GM21381 (cell line): ENCODE data around the gene MRGPRX3.
"Not testable (repeated sequence)": the region's sequence is repeated elsewhere in the genome, so short reads cannot be mapped to it uniquely, and the experiment has no call there.

ENCODE experiments used
- ATAC-seq: cut with Tn5 transposase; IDR thresholded peaks from one replicate; pipeline ENCODE4 v1.9.1; 2021; ENCODE audit warnings: mild to moderate bottlenecking, moderate library complexity; ENCODE audit not compliant: unreplicated experiment

Gene MRGPRX3

DNA sequence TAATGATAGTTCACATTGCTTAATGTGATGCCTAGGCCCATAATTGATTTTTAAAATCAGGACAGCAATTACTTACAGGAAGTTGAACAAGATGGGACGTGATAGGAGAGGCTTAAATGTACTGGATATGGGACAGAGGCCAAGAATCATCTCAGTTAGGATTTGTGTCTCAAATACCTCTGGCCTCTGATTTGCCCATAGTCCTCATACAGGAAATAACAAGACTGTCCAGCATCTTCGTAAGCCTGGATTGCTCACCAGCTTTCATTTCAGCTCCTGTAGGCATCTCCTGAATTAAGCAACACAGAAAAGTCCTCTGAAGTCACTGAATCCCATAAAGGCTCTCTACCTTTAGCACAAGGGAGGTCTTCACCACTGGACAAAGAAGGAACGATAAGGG, at the start of gene MRGPRX3:
Gene MRGPRX3 (plus strand): TSS at position 231 of the 400 bp plus-strand sequence. CDS start 4,632 bp downstream, outside the sequence.
- ATAC-seq = no peak

DNA sequence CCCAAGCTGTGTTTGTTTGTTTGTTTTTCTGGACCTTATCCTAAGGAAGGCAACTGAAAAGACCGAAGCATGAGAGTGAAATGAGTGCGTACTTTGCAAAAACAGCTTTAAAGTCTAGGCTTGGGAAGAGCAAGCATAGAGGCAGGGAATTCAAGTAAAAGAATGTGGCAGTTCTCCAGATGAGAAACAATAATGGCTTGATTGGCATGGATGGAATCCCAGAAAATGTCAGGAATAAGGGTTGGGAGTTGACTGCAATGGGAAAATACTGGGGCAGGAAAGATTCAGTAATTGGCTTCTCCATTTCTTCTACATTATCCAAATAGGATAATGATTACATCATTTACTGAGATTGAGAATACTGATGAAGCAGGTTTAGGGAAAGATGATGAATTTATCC, 44.0 kb upstream of the MRGPRX3 start:
- no peak for ATAC-seq

DNA sequence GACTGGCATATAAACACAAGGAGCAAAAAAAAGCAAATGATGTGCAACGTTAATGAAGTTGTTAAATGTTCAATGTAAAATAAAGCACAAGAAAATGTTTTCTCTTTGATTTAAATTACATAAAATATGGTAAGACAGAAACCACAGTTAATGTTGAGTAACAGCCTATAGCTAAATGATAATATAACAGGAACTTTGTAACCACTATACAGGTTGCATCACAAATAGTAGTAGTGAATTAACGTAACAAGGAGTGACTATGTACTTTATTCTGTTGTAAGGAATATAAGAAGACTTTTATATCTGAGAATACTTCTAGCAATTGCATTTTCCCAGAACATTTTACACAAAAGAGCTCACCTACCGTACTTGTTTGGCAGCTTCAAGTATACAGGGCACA, 43.4 kb upstream of the MRGPRX3 start:
- ATAC-seq = no peak

DNA sequence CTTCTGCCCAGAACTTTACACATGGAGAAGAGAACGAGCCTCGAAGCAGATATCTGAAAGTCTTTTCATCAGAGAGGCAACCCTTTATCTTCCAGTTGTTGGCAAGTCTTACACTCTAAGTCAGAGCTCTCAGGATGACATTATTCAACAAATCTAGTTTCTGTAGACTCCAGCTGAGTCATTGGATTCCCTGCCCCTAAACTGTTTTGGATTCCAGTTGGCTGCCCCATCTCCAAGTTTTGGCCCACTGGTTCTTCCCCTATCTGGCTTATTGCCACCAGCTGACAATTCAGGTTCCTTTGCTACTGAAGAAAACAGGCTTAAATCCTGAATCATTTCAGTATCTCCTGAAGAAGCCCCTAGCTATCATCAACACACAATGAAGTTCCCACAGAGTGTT, 40.6 kb upstream of the MRGPRX3 start:
- no peak for ATAC-seq

DNA sequence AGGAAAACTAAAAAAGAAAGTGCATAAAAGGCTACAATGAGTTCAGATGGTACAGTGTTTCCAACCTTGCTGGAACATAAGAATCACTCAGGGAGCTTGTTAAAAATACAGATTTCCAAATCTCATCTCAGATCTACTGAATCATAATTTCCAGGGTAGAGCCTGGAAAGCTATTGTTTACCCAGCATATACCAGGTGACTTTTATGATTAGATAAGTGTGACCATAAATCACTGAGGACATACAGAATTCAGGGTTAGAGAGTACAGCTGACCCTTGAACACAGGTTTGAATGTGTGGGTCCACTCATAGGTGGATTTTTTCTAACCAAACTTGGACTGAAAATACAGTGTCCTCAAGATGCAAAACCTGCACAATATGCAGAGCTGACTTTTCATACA, 38.4 kb upstream of the MRGPRX3 start:
- ATAC-seq = no peak

DNA sequence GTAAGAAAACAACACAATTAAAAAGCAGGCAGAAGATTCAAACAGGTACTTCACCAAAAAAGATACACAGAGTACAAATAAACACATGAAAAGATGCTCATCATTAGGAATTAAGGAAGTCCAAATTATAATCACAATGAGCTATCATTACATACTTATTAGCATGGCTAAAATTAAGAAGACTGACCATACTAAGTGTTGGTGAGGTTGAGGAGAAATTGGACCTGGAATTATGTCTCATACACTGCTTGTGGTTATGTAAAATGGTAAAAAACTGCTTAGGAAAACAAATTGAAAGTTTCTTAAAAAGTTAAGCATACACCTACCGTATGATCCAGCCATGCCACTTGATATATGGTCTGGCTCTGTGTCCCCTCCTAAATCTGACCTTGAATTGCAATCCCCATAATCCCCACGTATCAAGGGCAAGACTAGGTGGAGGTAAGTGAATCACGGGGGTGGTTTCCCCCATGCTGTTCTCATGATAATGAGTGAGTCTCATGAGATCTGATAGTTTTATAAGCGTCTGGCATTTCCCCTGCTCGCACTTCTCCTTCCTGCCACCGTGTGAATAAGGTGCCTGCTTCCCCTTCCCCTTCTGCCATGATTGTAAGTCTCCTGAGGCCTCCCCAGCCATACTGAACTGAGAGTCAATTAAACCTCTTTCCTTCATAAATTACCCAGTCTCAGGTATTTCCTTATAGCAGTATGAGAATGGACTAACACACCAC, 31.3 kb upstream of the MRGPRX3 start:
- ATAC-seq = no peak

DNA sequence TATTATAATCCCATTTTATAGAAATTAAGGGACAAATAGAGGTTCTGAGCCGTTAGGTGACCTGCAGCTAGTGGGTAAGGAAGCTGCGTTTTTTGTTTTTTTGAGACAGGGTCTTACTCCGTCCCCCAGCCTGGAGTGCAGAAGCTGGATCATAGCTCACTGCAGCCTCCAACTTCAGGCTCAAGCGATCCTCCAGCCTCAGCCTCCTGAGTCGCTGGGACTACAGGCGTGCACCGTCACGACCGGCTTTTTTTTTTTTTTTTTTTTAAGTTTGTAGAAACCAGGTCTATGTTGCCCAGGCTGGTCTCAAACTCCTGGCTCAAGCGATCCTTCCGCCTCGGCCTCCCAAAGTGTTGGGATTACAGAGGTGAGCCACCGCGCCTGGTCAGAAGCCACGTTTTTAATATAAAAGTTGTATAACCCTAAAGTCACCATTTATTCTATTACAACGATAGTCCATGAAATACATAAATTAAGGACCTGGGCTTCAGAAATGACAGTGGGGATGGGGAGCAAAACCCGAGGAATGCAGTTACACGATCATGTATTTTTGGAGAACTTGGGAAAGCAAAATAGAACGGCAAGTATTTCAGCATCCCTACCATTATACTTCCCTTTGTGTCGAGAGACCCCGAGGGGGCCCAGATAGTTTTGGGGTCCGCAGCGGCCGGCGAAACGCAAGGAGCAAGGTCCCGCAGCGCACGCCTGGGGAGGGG, 27.1 kb upstream of the MRGPRX3 start:
- no peak for ATAC-seq

DNA sequence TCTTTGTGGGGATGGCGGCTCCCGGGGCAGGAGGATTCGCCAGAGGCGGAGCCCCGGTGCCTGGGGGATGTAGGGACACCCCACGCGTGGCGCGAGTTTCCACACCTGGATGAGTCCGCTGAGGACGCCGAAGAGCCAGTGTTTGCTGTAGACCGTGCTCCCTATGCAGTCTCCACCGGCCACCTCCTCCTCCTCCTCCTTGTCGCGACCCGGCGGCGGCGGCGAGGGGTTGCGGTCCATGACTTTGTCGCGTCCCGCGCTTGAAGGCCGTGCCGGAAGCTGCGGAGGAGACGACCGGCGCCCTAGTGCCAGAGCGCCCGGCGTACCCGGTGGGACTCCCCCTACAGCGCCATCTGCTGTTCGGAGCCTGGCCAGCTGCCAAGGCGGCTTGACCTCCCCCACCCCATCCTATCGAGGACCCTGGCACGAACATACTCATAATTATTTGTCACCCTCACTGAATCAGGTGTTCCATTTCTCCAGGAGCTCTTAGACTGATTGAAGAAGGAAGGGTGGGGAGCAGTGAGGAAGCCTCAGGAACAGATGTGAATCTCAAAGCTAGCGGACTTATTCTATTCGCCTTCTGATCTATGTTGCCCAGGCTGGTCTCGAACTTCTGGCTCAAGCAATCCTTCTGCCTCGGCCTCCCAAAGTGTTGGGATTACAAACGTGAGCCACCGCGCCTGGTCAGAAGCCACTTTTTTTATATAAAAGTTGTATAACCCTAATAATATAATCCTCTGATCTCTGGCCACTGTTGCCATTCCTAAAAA, 26.4 kb upstream of the MRGPRX3 start, which contains the start of gene SAAL1:
Gene SAAL1 (minus strand): TSS at position 281 of the 773 bp plus-strand sequence. CDS start 41 bp downstream, at position 240.
- ATAC-seq = peak; percentile 98

DNA sequence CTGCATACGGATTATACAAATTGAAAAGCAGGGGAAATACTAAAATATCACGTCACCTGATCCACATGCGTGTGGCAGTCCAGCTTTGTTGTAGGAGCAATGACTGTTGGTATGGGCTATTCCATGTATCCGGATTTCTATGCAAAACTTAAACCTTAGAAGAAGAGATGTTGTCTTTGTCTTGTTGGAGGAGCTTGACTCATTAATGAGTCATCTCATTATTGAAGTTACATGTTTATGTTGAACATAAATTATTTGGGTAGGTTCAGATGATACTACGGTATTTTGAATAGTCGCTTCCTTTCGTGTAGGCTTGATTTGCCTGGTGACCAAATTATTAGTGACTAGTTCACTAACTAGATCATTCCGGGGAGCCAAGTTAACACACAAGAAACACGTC, 25.7 kb upstream of the MRGPRX3 start:
- no peak for ATAC-seq

DNA sequence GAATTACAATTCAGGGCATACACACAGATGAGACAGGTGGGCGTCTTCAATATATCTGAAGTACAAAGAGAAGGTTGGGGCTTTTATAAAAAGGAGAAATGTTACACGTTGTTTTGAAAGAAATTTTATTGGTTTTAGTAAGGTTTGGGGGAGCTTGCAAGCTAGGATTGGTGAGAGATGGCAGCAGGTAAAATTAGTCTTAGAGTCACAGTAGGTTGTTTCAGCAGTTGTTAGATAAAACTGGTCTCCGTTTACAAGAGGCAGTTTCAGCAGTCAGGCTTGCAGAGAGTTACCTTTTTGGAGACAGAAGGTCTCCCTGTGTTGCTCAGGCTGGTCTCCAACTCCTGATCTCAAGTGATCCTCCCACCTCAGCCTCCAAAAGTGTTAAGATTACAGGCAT, 24.1 kb upstream of the MRGPRX3 start:
- ATAC-seq = no peak

DNA sequence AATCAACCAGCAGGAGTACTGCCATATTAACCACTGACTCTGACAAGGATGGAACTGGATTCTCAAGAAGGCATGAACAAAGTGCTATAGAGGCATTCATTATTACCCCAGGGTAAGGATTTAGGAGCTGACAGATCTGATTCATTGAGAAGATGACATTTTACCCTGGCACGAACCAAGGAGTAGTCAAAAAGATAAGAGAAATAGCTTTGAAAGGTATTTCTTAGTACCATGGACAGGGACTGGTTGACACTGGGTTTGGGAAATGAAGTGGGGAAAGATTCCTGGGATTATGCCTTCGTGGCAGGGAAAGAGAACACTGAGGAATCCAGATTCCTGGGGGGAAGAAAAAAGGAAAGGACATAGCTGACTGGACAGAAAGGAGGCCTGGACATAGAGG, 21.4 kb upstream of the MRGPRX3 start:
- no peak for ATAC-seq

DNA sequence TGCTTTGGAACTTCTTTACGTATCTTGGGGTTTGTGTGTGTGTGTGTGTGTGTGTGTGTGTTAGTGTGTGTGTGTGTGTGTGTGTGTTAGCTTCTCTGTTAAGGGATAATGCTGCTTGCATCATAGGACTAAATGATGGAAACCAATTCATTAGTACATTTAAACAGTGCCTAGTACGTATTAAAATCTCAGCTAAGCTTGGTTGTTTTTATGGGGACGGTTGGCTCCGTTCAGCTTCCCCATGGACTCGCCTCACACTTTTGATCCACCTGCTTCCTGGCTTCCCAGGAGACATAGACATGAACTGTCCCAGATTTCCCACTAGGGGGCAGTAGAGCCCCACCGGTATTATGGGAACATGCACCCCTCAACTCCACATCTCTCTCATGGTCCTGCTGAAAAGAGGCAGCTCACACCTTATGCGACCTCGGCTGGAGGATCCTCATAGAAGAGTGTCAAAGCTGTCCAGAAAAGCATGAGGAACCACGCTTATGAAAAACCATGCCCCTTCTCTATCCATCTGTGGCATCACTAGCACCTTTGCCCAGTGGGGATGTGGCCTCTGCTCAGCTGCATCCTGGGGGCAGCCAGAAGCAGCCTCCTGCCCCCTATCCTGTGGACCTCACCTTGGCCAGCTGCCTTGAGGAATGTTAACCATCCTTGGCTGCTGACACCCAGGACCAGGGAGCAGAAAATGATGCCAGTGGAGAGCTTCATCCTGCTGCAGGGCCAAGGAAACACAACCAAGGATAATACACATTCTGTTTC, 16.8 kb upstream of the MRGPRX3 start:
- ATAC-seq = peak; percentile 85

DNA sequence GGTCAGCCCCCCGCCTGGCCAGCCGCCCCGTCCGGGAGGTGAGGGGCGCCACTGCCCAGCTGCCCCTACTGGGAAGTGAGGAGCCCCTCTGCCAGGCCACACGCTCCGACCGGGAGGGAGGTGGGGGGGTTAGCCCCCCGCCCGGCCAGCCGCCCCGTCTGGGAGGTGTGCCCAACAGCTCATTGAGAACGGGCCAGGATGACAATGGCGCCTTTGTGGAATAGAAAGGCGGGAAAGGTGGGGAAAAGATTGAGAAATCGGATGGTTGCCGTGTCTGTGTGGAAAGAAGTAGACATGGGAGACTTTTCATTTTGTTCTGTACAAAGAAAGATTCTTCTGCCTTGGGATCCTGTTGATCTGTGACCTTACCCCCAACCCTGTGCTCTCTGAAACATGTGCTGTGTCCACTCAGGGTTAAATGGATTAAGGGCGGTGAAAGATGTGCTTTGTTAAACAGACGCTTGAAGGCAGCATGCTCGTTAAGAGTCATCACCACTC, 11.0 kb upstream of the MRGPRX3 start:
- ATAC-seq = not testable (repeated sequence)

DNA sequence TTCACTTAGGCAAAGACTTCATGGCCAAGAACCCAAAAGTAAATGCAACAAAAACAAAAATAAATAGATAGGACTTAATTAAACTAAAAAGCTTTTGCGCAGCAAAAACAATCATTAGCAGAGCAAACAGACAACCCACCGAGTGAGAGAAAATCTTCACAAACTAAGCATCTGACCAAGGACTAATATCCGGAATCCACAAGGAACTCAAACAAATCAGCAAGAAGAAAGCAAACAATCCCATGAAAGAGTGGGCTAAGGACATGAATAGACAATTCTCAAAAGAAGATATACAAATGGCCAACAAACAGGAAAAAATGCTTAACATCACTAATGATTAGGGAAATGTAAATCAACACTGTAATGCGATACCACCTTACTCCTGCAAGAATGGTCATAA, 1.3 kb upstream of the MRGPRX3 start:
- ATAC-seq = not testable (repeated sequence)

DNA sequence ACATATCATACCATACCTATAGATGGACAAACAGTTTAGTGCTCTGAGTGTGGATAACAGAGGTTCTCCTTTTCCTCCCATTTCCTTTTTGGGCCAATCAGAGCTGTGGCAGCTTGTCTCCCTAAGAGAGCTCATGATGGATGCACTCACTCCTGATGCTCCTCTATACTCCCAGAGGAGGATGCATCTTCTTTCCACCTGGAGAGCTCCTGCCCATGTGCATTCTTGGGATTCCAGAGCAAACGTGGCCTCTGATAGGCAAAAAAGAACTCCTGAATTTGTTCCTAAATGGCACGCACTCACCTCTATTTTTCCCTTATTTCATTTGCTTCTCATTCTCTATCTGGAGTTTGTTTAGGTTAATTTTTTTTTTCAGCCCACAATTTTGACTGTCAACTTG, 2.9 kb downstream of the MRGPRX3 start:
- no peak for ATAC-seq

DNA sequence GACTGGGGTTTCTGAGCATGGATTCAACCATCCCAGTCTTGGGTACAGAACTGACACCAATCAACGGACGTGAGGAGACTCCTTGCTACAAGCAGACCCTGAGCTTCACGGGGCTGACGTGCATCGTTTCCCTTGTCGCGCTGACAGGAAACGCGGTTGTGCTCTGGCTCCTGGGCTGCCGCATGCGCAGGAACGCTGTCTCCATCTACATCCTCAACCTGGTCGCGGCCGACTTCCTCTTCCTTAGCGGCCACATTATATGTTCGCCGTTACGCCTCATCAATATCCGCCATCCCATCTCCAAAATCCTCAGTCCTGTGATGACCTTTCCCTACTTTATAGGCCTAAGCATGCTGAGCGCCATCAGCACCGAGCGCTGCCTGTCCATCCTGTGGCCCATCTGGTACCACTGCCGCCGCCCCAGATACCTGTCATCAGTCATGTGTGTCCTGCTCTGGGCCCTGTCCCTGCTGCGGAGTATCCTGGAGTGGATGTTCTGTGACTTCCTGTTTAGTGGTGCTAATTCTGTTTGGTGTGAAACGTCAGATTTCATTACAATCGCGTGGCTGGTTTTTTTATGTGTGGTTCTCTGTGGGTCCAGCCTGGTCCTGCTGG, 4.9 kb downstream of the MRGPRX3 start:
- no peak for ATAC-seq

DNA sequence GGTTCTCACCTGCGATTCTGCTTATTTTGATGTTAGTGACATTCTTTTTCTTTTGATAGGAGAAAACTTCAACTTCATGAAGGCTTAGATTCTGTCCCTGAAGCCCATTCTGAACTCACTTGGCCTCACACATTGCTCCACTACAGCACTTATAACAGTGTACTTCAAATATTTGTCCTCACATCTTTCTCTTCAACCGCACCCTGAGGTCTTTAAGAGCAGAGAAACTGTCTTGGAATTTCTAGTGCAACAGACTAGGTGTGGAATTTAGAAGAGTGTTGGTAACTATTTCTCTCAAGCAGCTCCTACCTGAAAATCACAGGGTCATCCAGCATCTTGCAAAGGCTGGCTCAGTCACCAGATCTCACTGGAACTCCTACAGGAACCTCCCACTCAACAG, 7.8 kb downstream of the MRGPRX3 start:
- no peak for ATAC-seq

DNA sequence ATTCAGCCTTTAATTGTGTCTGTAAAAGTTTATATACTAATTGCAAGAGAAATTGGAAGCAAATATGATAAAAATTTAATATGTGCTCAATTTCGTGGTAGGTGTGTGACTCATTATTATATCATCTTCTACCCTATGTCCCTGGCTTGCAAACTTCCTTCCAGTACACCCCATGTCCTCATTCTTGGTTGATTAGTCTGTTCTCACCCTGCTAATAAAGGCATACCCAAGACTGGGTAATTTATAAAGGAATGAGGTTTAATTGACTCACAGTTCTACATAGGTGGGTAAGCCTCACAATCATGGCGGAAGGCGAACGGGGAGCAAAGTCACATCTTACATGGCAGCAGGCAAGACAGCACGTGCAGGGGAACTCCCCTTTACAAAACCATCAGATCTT, 11.9 kb downstream of the MRGPRX3 start:
- no peak for ATAC-seq

DNA sequence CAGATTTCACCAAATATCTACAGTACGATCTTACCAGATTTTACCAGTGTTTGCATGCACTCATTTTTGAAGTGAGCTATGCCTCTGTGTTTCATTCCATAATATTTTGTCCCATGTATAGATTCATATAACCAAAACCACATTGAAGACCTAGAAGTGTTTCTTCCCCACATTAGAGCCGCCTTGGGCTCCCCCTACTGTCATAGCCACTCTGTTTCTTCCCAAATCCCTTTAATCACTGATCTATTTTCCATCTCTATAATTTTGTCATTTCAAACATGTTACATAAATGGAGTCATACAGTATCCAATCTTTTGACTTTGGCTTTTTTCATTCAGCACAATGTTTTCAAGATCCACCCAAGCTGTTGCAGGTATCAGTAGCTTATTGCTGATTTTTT, 12.7 kb downstream of the MRGPRX3 start:
- no peak for ATAC-seq

DNA sequence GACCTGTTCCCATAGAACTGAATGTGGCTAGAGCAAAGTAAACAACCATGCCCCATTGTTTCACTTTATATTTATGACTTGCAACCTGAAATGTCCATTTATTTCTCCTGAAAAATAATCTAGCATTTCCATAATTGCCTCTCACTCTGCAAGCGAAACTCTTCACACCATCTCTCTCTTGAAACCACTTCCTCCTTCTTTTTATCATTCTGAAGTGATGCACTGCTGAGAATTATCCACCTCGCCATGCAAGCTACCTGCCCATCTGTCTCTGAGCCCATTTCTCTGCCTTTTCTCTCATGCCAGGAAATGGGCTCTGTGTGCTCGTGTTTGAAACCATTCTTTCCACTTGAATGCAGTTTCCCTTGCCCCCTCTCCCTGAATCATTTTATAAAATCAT, 13.5 kb downstream of the MRGPRX3 start:
- no peak for ATAC-seq
